Nephron progenitor cell (in vitro differentiated cells): Measurements from ENCODE around the gene KRTAP23-1.

Source experiments
- DNase-seq: peaks from one replicate; pipeline ENCODE4 v3.0.0; 2021
- H3K27ac Mint-ChIP-seq: 2 replicates; pipeline ENCODE4 v1.8.0; 2021; ENCODE audit warnings: mild to moderate bottlenecking, moderate library complexity, mixed read lengths
- H3K27me3 Mint-ChIP-seq: 2 replicates; pipeline ENCODE4 v1.8.0; 2021; ENCODE audit warnings: mild to moderate bottlenecking, low read depth, mixed read lengths; ENCODE audit not compliant: poor library complexity
- H3K36me3 Mint-ChIP-seq: 2 replicates; pipeline ENCODE4 v1.8.0; 2021; ENCODE audit warnings: low read depth, mixed read lengths
- H3K4me1 Mint-ChIP-seq: 2 replicates; pipeline ENCODE4 v1.8.0; 2021; ENCODE audit warnings: mixed read lengths
- H3K4me3 Mint-ChIP-seq: 2 replicates; pipeline ENCODE4 v1.8.0; 2021; ENCODE audit warnings: mild to moderate bottlenecking, moderate library complexity, mixed read lengths
- H3K9me3 Mint-ChIP-seq: 2 replicates; pipeline ENCODE4 v1.8.0; 2021; ENCODE audit warnings: mild to moderate bottlenecking, moderate library complexity, mixed read lengths
- CTCF ChIP-seq: fragments of 200-600 bp; sonication (generic); IDR thresholded peaks from 2 replicates; pipeline ENCODE4 v1.5.0; 2021; ENCODE audit warnings: antibody characterized with exemption

The KRTAP23-1 gene

GRCh38 chr21:30338717-30339116 lies 9.7 kb downstream of the KRTAP23-1 start:
- Mint-ChIP-seq H3K27me3 (peaks cover under 1% of the 10 kb centered on the region), H3K9me3 (no peaks in the 10 kb centered on the region), H3K36me3 (no peaks in the 10 kb centered on the region), H3K4me3 (no peak overlapping the region), H3K27ac (no peak overlapping the region), H3K4me1 (peaks cover 5% of the 10 kb centered on the region)
- TF ChIP-seq CTCF, result no peak
- no peak for DNase-seq

GRCh38 chr21:30337772-30338171 lies 10.6 kb downstream of the KRTAP23-1 start:
- Mint-ChIP-seq H3K4me3 (no peak overlapping the region), H3K27me3 (peaks cover 3% of the 10 kb centered on the region), H3K36me3 (no peaks in the 10 kb centered on the region), H3K4me1 (peaks cover 5% of the 10 kb centered on the region), H3K27ac (no peak overlapping the region), H3K9me3 (no peaks in the 10 kb centered on the region)
- no peak for DNase-seq
- TF ChIP-seq CTCF, result no peak

- H3K27me3 Mint-ChIP-seq, result peaks cover 3% of the 10 kb centered on the region
- no peak within 1 kb of the TSS for H3K4me3 Mint-ChIP-seq
- no peak for DNase-seq
- no peaks in the 10 kb centered on the region for H3K9me3 Mint-ChIP-seq
- H3K36me3 Mint-ChIP-seq, result no peaks in the 10 kb centered on the region
- H3K27ac Mint-ChIP-seq, result no peak within 1 kb of the TSS
- H3K4me1 Mint-ChIP-seq, result peaks cover 5% of the 10 kb centered on the region
- no peak for TF ChIP-seq CTCF
Measured at GRCh38 chr21:30337276-30337744, 11.1 kb downstream of the KRTAP23-1 start, which contains the start of gene KRTAP27-1. KRTAP27-1 (minus strand) TSS chr21:30337694; CDS start chr21:30337668, 26 bp downstream.

GRCh38 chr21:30336596-30336995 lies 11.8 kb downstream of the KRTAP23-1 start:
- H3K36me3 Mint-ChIP-seq, result no peaks in the 10 kb centered on the region
- H3K27me3 Mint-ChIP-seq, result peaks cover 3% of the 10 kb centered on the region
- H3K27ac Mint-ChIP-seq, result no peak overlapping the region
- no peak for TF ChIP-seq CTCF
- DNase-seq, result no peak
- no peak overlapping the region for H3K4me3 Mint-ChIP-seq
- peaks cover 5% of the 10 kb centered on the region for H3K4me1 Mint-ChIP-seq
- no peaks in the 10 kb centered on the region for H3K9me3 Mint-ChIP-seq

- no peaks in the 10 kb centered on the region for H3K36me3 Mint-ChIP-seq
- no peaks in the 10 kb centered on the region for H3K9me3 Mint-ChIP-seq
- H3K27me3 Mint-ChIP-seq, result peaks cover 3% of the 10 kb centered on the region
- H3K4me1 Mint-ChIP-seq, result no peaks in the 10 kb centered on the region
- no peak overlapping the region for H3K27ac Mint-ChIP-seq
- DNase-seq, result no peak
- H3K4me3 Mint-ChIP-seq, result no peak overlapping the region
- no peak for TF ChIP-seq CTCF
Measured at GRCh38 chr21:30333736-30334135, 14.7 kb downstream of the KRTAP23-1 start.

GRCh38 chr21:30332681-30333080 lies 15.7 kb downstream of the KRTAP23-1 start:
- no peaks in the 10 kb centered on the region for H3K4me1 Mint-ChIP-seq
- no peak for TF ChIP-seq CTCF
- no peak overlapping the region for H3K27ac Mint-ChIP-seq
- H3K36me3 Mint-ChIP-seq, result no peaks in the 10 kb centered on the region
- no peak overlapping the region for H3K4me3 Mint-ChIP-seq
- DNase-seq, result no peak
- H3K9me3 Mint-ChIP-seq, result no peaks in the 10 kb centered on the region
- peaks cover 3% of the 10 kb centered on the region for H3K27me3 Mint-ChIP-seq
